SK-N-SH (cell line): Measurements from ENCODE around the gene PPP1R10.

Experiments used
- CTCF ChIP-seq: fragments of 200-600 bp; sonication (generic); IDR thresholded peaks from 2 replicates; pipeline ENCODE4 v1.6.1; 2017; ENCODE audit warnings: antibody characterized with exemption, mild to moderate bottlenecking, moderate library complexity
- EP300 ChIP-seq, 2 experiments: IDR thresholded peaks; 2 replicates each; pipeline versions ENCODE4 v1.4.0 to v1.6.1; 2012; ENCODE audit warnings: borderline replicate concordance in 1 of 2, low read depth in 1 of 2, low read length in 1 of 2
- FOXJ3 ChIP-seq: sonication (generic); formaldehyde crosslinking; IDR thresholded peaks from 2 replicates; pipeline ENCODE4 v1.5.1; 2020; ENCODE audit warnings: mild to moderate bottlenecking, missing genetic modification reagents
- MAX ChIP-seq: IDR thresholded peaks from 2 replicates; pipeline ENCODE4 v1.4.0; 2012; ENCODE audit warnings: low read depth
- SIN3A ChIP-seq: IDR thresholded peaks from 2 replicates; pipeline ENCODE4 v1.6.1; 2012; ENCODE audit warnings: low read depth, mild to moderate bottlenecking, low read length, moderate library complexity, borderline replicate concordance

- no peak; the same call in 1 of the 2 replicates for TF ChIP-seq CTCF
- TF ChIP-seq EP300 (IDR thresholded peaks at IDR 0.05; ENCODE audit: borderline replicate concordance in 1 of 2, low read depth in 1 of 2, low read length in 1 of 2), result no peak
- TF ChIP-seq MAX, result no peak
- TF ChIP-seq SIN3A, result no peak
- no peak for TF ChIP-seq FOXJ3
Observed at GRCh38 chr6:30640481-30640880, 23.4 kb upstream of the PPP1R10 start.
